Activated naive CD4-positive, alpha-beta T cell treated with anti-CD3 and anti-CD28 coated beads, Interleukin-2, amount 50 U/mL, for 72 hours (primary cell): ENCODE measurements around the gene CEP135. TPM values are rescaled to one million over a fixed set of nuclear protein-coding genes. Genes with fewer than 3 reads are reported as not detected.
"Not testable (repeated sequence)": the region's sequence is repeated elsewhere in the genome, so short reads cannot be mapped to it uniquely, and the experiment has no call there.

Source experiments
- ATAC-seq, 2 donors: fragments of 150-1000 bp; cut with Tn5 transposase; 2 replicates each; pipeline ENCODE4 v1.10.0; 2021; ENCODE audit warnings: mild to moderate bottlenecking in 2 of 2, moderate library complexity in 2 of 2
- DNase-seq, 2 donors: peaks; one replicate each; pipeline ENCODE4 v3.0.0; 2021 to 2022; ENCODE audit warnings: low spot score in 2 of 2
- H3K27ac Mint-ChIP-seq, 2 donors: one replicate each; pipeline ENCODE4 v1.8.0; 2022; ENCODE audit warnings: mild to moderate bottlenecking in 2 of 2, mixed read lengths in 2 of 2
- H3K36me3 Mint-ChIP-seq, 2 donors: one replicate each; pipeline ENCODE4 v1.8.0; 2022; ENCODE audit warnings: mixed read lengths in 2 of 2
- H3K9me3 Mint-ChIP-seq, 2 donors: one replicate each; pipeline ENCODE4 v1.8.0; 2022; ENCODE audit warnings: mixed read lengths in 2 of 2
- total RNA-seq, 2 donors: library from RNA; stranded (reverse); gene quantifications; one replicate each; pipeline ENCODE4 v1.2.3, GENCODE V29; 2022

CEP135 gene
- total RNA-seq, 2 donors from 2014 or later, result 15.9 to 17.3 TPM

DNA sequence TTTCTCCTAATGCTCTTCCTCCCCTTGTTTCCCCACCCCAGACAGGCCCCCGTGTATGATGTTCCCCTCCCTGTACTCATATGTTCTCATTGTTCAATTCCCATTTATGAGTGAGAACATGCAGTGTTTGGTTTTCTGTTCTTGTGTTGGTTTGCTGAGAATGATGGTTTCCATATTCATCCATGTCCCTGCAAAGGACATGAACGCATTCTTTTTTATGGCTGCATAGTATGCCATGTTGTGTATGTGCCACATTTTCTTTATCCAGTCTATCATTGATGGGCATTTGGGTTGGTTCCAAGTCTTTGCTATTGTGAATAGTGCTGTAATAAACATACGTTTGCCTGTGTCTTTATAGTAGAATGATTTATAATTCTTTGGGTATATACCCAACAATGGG, 124.0 kb downstream of the CEP135 start:
- H3K36me3 Mint-ChIP-seq, H3K27ac Mint-ChIP-seq, ATAC-seq, H3K9me3 Mint-ChIP-seq, DNase-seq: not testable (repeated sequence)

- H3K9me3 Mint-ChIP-seq, result no peaks in the 10 kb centered on the region
- no peak for DNase-seq
- H3K27ac Mint-ChIP-seq, result no peak overlapping the region
- ATAC-seq, result no peak
- H3K36me3 Mint-ChIP-seq, result no peaks in the 10 kb centered on the region
These were observed 128.9 kb downstream of the CEP135 start for GRCh38 chr4:56077676-56078075.

DNA sequence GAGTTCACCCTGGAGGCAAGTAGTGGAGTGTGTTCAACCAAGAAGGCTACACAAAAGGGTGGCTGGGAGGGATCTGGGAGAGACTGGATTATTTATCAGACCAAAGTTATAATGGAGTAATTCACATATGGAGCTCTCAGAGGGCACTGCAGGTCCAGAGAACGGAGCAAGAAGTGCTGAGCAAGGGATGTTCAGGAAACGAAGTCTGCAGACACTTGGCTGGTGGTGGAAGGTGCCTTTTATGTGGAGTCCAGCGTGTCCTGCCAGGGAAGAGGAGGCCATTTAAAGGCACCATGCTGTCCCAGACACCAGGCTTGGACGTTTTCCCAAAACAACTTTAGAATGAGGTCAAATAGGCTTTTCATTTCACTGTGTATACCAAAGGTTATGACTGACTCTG, 130.1 kb downstream of the CEP135 start:
- ATAC-seq, result no peak
- no peaks in the 10 kb centered on the region for H3K9me3 Mint-ChIP-seq
- H3K36me3 Mint-ChIP-seq, result no peaks in the 10 kb centered on the region
- no peak for DNase-seq
- no peak overlapping the region for H3K27ac Mint-ChIP-seq

DNA sequence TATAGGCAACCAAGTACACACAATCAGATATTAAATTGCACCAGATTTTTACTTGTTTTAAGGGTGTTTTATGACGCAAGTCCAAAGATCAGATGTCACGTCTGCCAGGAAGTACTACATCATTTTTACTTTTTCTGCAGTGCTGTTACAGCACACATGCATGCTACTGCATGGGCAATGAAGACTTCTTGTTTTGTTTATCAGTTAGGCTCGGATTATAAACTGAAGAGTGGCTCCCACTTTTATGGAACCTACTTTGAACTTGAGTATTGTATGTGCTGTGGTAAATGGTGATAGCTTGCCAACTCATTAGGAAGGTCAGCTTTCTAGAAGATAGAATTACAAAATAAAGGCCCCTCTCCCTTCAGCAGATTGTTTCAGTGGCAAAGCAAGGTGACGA, 131.6 kb downstream of the CEP135 start:
- DNase-seq (no peak), ATAC-seq (no peak)
- Mint-ChIP-seq H3K36me3 (no peaks in the 10 kb centered on the region), H3K9me3 (no peaks in the 10 kb centered on the region), H3K27ac (no peak overlapping the region)

DNA sequence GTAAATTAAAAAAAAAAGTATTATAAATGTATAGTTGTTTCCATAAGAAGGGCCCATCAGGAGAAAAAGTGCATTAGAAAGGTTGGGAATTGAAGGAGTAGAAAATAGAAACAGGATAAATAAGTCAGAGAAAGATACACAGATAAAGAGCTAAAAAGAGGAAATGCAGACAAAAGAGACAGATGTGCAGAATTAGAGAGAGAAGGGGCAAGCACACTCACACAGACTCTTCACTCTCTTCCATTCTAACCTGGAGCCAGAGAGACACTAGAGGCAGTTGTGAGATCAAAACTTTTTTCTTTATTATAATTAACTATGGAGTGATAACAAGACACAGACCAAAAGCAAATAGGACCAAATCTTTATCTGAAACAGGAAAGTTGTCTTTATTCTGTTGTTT, 134.1 kb downstream of the CEP135 start:
- Mint-ChIP-seq H3K36me3 (no peaks in the 10 kb centered on the region), H3K9me3 (no peaks in the 10 kb centered on the region), H3K27ac (no peak overlapping the region)
- DNase-seq, result no peak
- ATAC-seq, result no peak

Other genes starting within 250 kb of the CEP135 start
- gene EXOC1L, start 129.2 kb upstream of the CEP135 start, total RNA-seq, result not detected
- 10 to 100 TPM; 29.3 to 31.8 TPM for gene EXOC1, start 95.3 kb upstream of the CEP135 start, total RNA-seq